CD4-positive, CD25-positive, alpha-beta regulatory T cell (primary cell): ENCODE data around the gene ZNF432. TPM values are rescaled to one million over a fixed set of nuclear protein-coding genes. Genes with fewer than 3 reads are reported as not detected.

Experiments used
- polyA plus RNA-seq, 4 donors: library from polyadenylated mRNA; unstranded; fragments of 300-500 nt; fragmentation: Illumina TruSeq; gene quantifications; one replicate each; pipeline ENCODE4 v1.2.3, GENCODE V29; 2021
- total RNA-seq: library from RNA; stranded (reverse); gene quantifications from one replicate; pipeline ENCODE4 v1.2.3, GENCODE V29; 2022

ZNF432 gene
- total and polyA plus RNA-seq, 5 donors from 2014 or later, result 2.5 to 16.8 (median 3.8) TPM

Other genes starting within 250 kb of the ZNF432 start
- gene ZNF577, start 160.9 kb downstream of the ZNF432 start, total RNA-seq, result 6.8 TPM
- gene ZNF577, start 160.9 kb downstream of the ZNF432 start, polyA plus RNA-seq, result 1 to 10 TPM; 1.6 to 4.4 (median 2.4) TPM
- 9.3 TPM for gene ZNF649, start 143.8 kb downstream of the ZNF432 start, total RNA-seq
- 1 to 10 TPM; 5.9 to 9.2 (median 7.8) TPM for gene ZNF649, start 143.8 kb downstream of the ZNF432 start, polyA plus RNA-seq
- 2.4 TPM for gene ZNF613, start 121.4 kb downstream of the ZNF432 start, total RNA-seq
- gene ZNF613, start 121.4 kb downstream of the ZNF432 start, polyA plus RNA-seq, result 1 to 10 TPM; 3.7 to 5.8 (median 4.7) TPM
- 25.4 TPM for gene ZNF350, start 62.0 kb downstream of the ZNF432 start, total RNA-seq
- 10 to 100 TPM; 15.5 to 25.3 (median 18.8) TPM for gene ZNF350, start 62.0 kb downstream of the ZNF432 start, polyA plus RNA-seq
- gene ZNF615, start 40.6 kb downstream of the ZNF432 start, total RNA-seq, result 13.0 TPM
- gene ZNF615, start 40.6 kb downstream of the ZNF432 start, polyA plus RNA-seq, result 10 to 100 TPM in 2 of 4 donors, 1 to 10 TPM in 2; 6.6 to 12.9 (median 10.3) TPM
- 5.1 TPM for gene ZNF614, start 20.5 kb downstream of the ZNF432 start, total RNA-seq
- 1 to 10 TPM; 3.3 to 7.2 (median 3.8) TPM for gene ZNF614, start 20.5 kb downstream of the ZNF432 start, polyA plus RNA-seq
- gene ZNF841, start 46.9 kb upstream of the ZNF432 start, total RNA-seq, result 21.0 TPM
- gene ZNF841, start 46.9 kb upstream of the ZNF432 start, polyA plus RNA-seq, result 1 to 10 TPM; 2.4 to 3.4 (median 2.9) TPM
- gene ZNF616, start 91.1 kb upstream of the ZNF432 start, total RNA-seq, result 2.8 TPM
- 1 to 10 TPM; 2.4 to 8.2 (median 4.1) TPM for gene ZNF616, start 91.1 kb upstream of the ZNF432 start, polyA plus RNA-seq
- gene ZNF836, start 122.8 kb upstream of the ZNF432 start, total RNA-seq, result 22.4 TPM
- 10 to 100 TPM in 1 of 4 donors, 1 to 10 TPM in 3; 3.0 to 10.2 (median 8.3) TPM for gene ZNF836, start 122.8 kb upstream of the ZNF432 start, polyA plus RNA-seq
- 180 TPM for gene PPP2R1A, start 141.2 kb upstream of the ZNF432 start, total RNA-seq
- gene PPP2R1A, start 141.2 kb upstream of the ZNF432 start, polyA plus RNA-seq, result 100 to 1,000 TPM; 170 to 212 (median 180) TPM
- 31.9 TPM for gene ZNF766, start 220.7 kb upstream of the ZNF432 start, total RNA-seq
- 10 to 100 TPM; 39.1 to 62.4 (median 59.8) TPM for gene ZNF766, start 220.7 kb upstream of the ZNF432 start, polyA plus RNA-seq
- 7.0 TPM for gene ZNF480, start 248.3 kb upstream of the ZNF432 start, total RNA-seq
- 10 to 100 TPM; 14.1 to 20.5 (median 16.1) TPM for gene ZNF480, start 248.3 kb upstream of the ZNF432 start, polyA plus RNA-seq